A673 (cell line): ENCODE measurements around the gene GSG1L.
"Not testable (repeated sequence)": the region's sequence is repeated elsewhere in the genome, so short reads cannot be mapped to it uniquely, and the experiment has no call there.

ENCODE experiments used
- CTCF ChIP-seq: fragments of 300-800, 200-600 bp; sonication (generic); conservative IDR thresholded peaks from 2 replicates; pipeline ENCODE4 v1.5.1; 2017; ENCODE audit warnings: low read depth, mild to moderate bottlenecking, antibody characterized with exemption, low read length, moderate library complexity, mixed read lengths
- EZH2 ChIP-seq: fragments of 200-600 bp; sonication (generic); IDR thresholded peaks from 2 replicates; pipeline ENCODE4 v1.6.1; 2017; ENCODE audit warnings: borderline replicate concordance, low read depth, mild to moderate bottlenecking, mixed read lengths, antibody characterized with exemption, low read length; ENCODE audit not compliant: poor library complexity, severe bottlenecking

GRCh38 chr16:27743001-27743400 is 320.5 kb downstream of the GSG1L start:
- TF ChIP-seq EZH2, CTCF: not testable (repeated sequence)
